ENCODE data around the gene LYL1. TPM values are rescaled to one million over a fixed set of nuclear protein-coding genes. Genes with fewer than 3 reads are reported as not detected.
A peak's percentile ranks its signal among the peaks of the same experiment; 100 is the strongest.

LYL1 gene
- total and polyA plus RNA-seq, 2 of the 13 experiments (the other 11 are each of a cell fraction or from before 2014, with no cell fraction given) = 0.75 to 0.92 TPM

DNA sequence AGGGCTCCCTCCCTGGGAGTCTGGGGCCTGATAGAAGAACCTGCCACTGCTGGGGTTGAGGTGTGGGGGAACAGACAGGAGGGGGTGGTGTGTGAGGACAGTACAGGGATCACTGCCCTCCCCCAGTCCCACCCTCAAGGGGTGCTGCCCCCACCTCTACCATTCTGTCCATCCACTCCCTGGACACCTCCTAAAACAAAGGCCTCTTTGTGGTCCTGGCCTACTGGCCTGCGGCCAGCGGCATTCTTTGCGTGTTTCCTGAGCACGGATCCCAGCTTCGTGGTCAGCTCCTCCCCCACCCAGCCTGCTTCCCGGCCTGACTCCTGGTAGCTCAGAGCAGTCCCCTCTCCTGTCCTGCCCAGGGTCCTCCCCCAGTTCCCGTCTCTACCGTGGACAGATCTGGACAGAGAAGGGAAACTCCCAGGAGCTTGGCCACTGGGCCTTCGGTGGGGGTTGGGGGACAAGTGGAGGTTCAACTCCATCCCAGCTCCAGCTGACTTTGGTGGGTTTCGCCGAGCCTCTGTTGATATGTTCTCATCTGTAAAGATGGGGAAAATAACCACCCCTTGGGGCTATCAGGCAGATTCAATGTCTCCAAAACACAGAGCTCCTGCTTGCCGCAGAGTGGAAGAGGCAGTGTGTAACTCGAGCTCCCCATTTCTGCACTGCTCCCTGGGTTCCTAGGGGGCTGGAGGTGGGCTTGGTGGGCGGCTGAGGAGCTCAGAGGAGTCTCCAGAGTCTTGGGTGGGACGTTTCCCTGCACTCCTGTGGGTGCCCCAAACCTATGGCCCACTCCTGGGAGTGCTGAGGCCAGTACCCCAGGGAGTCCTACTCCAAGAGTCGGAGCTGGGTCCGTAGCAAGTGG, 48.7 kb downstream of the LYL1 start (continued):
- TF ChIP-seq TBL1XR1 (IDR thresholded peaks at IDR 0.05; ENCODE audit: borderline replicate concordance, low read length, partially characterized antibody) (peak; percentile 68), RFX5 (IDR thresholded peaks at IDR 0.05; ENCODE audit: low read depth, low read length) (no peak), SKI (IDR thresholded peaks at IDR 0.05; ENCODE audit: partially characterized antibody) (peak; percentile 61), ZNF124 (CRISPR knock-in tag; IDR thresholded peaks at IDR 0.05) (no peak), PCBP1 (IDR thresholded peaks at IDR 0.05; ENCODE audit: borderline replicate concordance, low read depth, low read length) (peak; percentile 39; the same call in 1 of the 2 replicates), BRD4 (CRISPR knock-in tag; IDR thresholded peaks at IDR 0.05) (0 out of 2 replicates have a peak, but pooled peaks have one; percentile 18), MAFK (conservative IDR thresholded peaks at IDR 0.05 in 1 of 2, IDR thresholded peaks at IDR 0.05 in 1 of 2; ENCODE audit: low read length in 2 of 2) (no peak), ZNF883 (CRISPR knock-in tag; IDR thresholded peaks at IDR 0.05; ENCODE audit: not compliant biosample characterization) (no peak), MEF2D (CRISPR knock-in tag; IDR thresholded peaks at IDR 0.05) (0 out of 2 replicates have a peak, but pooled peaks have one; percentile 24), ZNF891 (CRISPR knock-in tag; IDR thresholded peaks at IDR 0.05) (no peak; the same call in 1 of the 2 replicates), ZMYM2 (CRISPR knock-in tag; IDR thresholded peaks at IDR 0.05) (0 out of 2 replicates have a peak, but pooled peaks have one; percentile 31), ZNF530 (CRISPR knock-in tag; IDR thresholded peaks at IDR 0.05; ENCODE audit: low read depth) (no peak), MIER3 (CRISPR knock-in tag; IDR thresholded peaks at IDR 0.05; ENCODE audit: borderline replicate concordance) (0 out of 2 replicates have a peak, but pooled peaks have one; percentile 58), ZNF605 (CRISPR knock-in tag; IDR thresholded peaks at IDR 0.05) (peak; percentile 83; the same call in 1 of the 2 replicates), FOXK2 (IDR thresholded peaks at IDR 0.05) (0 out of 2 replicates have a peak, but pooled peaks have one; percentile 25), CEBPB (IDR thresholded peaks at IDR 0.05; ENCODE audit: borderline replicate concordance, low read depth, low read length) (no peak), FOXO1 (CRISPR knock-in tag; IDR thresholded peaks at IDR 0.05) (0 out of 2 replicates have a peak, but pooled peaks have one; percentile 31), ZNF747 (CRISPR knock-in tag; IDR thresholded peaks at IDR 0.05; ENCODE audit: borderline replicate concordance) (no peak; the same call in 1 of the 2 replicates), ZNF644 (CRISPR knock-in tag; IDR thresholded peaks at IDR 0.05; ENCODE audit: low read depth) (0 out of 2 replicates have a peak, but pooled peaks have one; percentile 14), ZSCAN9 (CRISPR knock-in tag; IDR thresholded peaks at IDR 0.05; ENCODE audit: borderline replicate concordance) (peak; percentile 82; the same call in 1 of the 2 replicates), ZNF501 (CRISPR knock-in tag; IDR thresholded peaks at IDR 0.05) (no peak; the same call in 1 of the 2 replicates)
- TF ChIP-seq, protein P1, sequence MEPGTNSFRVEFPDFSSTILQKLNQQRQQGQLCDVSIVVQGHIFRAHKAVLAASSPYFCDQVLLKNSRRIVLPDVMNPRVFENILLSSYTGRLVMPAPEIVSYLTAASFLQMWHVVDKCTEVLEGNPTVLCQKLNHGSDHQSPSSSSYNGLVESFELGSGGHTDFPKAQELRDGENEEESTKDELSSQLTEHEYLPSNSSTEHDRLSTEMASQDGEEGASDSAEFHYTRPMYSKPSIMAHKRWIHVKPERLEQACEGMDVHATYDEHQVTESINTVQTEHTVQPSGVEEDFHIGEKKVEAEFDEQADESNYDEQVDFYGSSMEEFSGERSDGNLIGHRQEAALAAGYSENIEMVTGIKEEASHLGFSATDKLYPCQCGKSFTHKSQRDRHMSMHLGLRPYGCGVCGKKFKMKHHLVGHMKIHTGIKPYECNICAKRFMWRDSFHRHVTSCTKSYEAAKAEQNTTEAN (CRISPR knock-in tag; conservative IDR thresholded peaks at IDR 0.05) = peak; percentile 61
- TF ChIP-seq, protein P2, sequence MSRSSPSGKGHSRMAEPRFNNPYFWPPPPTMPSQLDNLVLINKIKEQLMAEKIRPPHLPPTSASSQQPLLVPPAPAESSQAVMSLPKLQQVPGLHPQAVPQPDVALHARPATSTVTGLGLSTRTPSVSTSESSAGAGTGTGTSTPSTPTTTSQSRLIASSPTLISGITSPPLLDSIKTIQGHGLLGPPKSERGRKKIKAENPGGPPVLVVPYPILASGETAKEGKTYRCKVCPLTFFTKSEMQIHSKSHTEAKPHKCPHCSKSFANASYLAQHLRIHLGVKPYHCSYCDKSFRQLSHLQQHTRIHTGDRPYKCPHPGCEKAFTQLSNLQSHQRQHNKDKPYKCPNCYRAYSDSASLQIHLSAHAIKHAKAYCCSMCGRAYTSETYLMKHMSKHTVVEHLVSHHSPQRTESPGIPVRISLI (CRISPR knock-in tag; IDR thresholded peaks at IDR 0.05; ENCODE audit: borderline replicate concordance) = no peak
- TF ChIP-seq, protein P3, sequence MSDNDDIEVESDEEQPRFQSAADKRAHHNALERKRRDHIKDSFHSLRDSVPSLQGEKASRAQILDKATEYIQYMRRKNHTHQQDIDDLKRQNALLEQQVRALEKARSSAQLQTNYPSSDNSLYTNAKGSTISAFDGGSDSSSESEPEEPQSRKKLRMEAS (IDR thresholded peaks at IDR 0.05) = peak; percentile 68; the same call in 1 of the 2 replicates
- TF ChIP-seq, protein P4, sequence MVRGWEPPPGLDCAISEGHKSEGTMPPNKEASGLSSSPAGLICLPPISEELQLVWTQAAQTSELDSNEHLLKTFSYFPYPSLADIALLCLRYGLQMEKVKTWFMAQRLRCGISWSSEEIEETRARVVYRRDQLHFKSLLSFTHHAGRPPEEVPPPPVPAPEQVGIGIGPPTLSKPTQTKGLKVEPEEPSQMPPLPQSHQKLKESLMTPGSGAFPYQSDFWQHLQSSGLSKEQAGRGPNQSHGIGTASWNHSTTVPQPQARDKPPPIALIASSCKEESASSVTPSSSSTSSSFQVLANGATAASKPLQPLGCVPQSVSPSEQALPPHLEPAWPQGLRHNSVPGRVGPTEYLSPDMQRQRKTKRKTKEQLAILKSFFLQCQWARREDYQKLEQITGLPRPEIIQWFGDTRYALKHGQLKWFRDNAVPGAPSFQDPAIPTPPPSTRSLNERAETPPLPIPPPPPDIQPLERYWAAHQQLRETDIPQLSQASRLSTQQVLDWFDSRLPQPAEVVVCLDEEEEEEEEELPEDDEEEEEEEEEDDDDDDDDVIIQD (CRISPR knock-in tag; IDR thresholded peaks at IDR 0.05; ENCODE audit: low read depth) = no peak
